ENCODE data around the gene CLNK. TPM values are rescaled to one million over a fixed set of nuclear protein-coding genes. Genes with fewer than 3 reads are reported as not detected.

CLNK gene
- total and polyA plus RNA-seq, 2 of the 8 experiments (the other 6 are each of a cell fraction or from before 2014, with no cell fraction given): not detected

- TF ChIP-seq CHD7 (IDR thresholded peaks at IDR 0.05; ENCODE audit: insufficient replicate concordance, low read length): no peak
- no peak for TF ChIP-seq SUZ12 (IDR thresholded peaks at IDR 0.05; ENCODE audit: low read length)
- no peak for TF ChIP-seq YY1 (IDR thresholded peaks at IDR 0.05; ENCODE audit: low read depth, low read length)
- no peak for TF ChIP-seq KDM1A (IDR thresholded peaks at IDR 0.05; ENCODE audit: borderline replicate concordance, low read length)
Observed at GRCh38 chr4:10691651-10692050, 7.1 kb upstream of the CLNK start (continued).
